HL-60 (cell line): ENCODE results near the gene RNASEH2A.
A peak's percentile ranks its signal among the peaks of the same experiment; 100 is the strongest.

Experiments
- DNase-seq, 2 experiments: peaks; one replicate each; pipeline ENCODE4 v3.0.0-alpha.2; 2010 to 2020; ENCODE audit warnings: low read depth in 1 of 2, low spot score in 1 of 2
- H3K27ac ChIP-seq: fragments of 250-450 bp; sonication (Bioruptor Pico); replicated peaks from 2 replicates; pipeline ENCODE4 v1.5.1; 2020; ENCODE audit warnings: mild to moderate bottlenecking, moderate library complexity
- H3K27me3 ChIP-seq: fragments of 250-450 bp; sonication (Bioruptor Pico); 2 replicates; pipeline ENCODE4 v1.5.1; 2021; ENCODE audit warnings: mild to moderate bottlenecking, moderate library complexity; ENCODE audit not compliant: insufficient read depth, poor library complexity, severe bottlenecking
- H3K4me3 ChIP-seq: replicated peaks from 2 replicates; pipeline ENCODE4 v1.5.1; 2011; ENCODE audit warnings: mild to moderate bottlenecking, control low read depth, low read length; ENCODE audit not compliant: insufficient read depth
- GABPA ChIP-seq: IDR thresholded peaks from 2 replicates; pipeline ENCODE4 v1.6.1; 2012; ENCODE audit warnings: low read depth
- POLR2AphosphoS5 ChIP-seq: IDR thresholded peaks from 2 replicates; pipeline ENCODE4 v1.6.1; 2012; ENCODE audit warnings: low read depth
- SPI1 ChIP-seq: IDR thresholded peaks from 2 replicates; pipeline ENCODE4 v1.6.1; 2012; ENCODE audit warnings: low read depth, mild to moderate bottlenecking, borderline replicate concordance
- TF ChIP-seq, protein P1 (sequence below): IDR thresholded peaks from one replicate; pipeline ENCODE4 v1.5.1; 2011; ENCODE audit warnings: low read length, control low read depth, inconsistent platforms; ENCODE audit not compliant: insufficient read depth
- TF ChIP-seq, protein P2 (sequence below): IDR thresholded peaks from 2 replicates; pipeline ENCODE4 v1.6.1; 2012; ENCODE audit warnings: low read depth; ENCODE audit not compliant: insufficient replicate concordance

Gene RNASEH2A

DNA sequence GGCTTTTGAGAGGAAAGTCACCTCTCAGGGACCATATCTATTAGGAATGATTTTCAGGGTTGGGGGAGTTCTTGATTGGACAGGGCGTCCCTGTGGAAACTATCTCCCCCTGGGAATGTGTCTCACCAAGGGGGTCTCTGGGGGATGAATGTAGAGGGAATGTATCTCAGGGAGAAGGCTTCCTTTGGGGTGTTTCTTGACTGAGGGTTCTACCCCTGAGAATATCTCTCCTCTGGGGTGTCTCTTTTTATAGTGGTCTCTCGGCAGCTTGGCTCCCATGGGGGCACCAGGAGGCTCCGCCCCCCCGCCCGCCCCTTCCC is 27.0 kb downstream of the RNASEH2A start:
- DNase-seq: no peak
- no peak for TF ChIP-seq SPI1
- no peak for TF ChIP-seq POLR2AphosphoS5
- no peak overlapping the region for H3K27ac ChIP-seq
- no peak overlapping the region for H3K4me3 ChIP-seq
- peaks cover 62% of the 10 kb centered on the region for H3K27me3 ChIP-seq

DNA sequence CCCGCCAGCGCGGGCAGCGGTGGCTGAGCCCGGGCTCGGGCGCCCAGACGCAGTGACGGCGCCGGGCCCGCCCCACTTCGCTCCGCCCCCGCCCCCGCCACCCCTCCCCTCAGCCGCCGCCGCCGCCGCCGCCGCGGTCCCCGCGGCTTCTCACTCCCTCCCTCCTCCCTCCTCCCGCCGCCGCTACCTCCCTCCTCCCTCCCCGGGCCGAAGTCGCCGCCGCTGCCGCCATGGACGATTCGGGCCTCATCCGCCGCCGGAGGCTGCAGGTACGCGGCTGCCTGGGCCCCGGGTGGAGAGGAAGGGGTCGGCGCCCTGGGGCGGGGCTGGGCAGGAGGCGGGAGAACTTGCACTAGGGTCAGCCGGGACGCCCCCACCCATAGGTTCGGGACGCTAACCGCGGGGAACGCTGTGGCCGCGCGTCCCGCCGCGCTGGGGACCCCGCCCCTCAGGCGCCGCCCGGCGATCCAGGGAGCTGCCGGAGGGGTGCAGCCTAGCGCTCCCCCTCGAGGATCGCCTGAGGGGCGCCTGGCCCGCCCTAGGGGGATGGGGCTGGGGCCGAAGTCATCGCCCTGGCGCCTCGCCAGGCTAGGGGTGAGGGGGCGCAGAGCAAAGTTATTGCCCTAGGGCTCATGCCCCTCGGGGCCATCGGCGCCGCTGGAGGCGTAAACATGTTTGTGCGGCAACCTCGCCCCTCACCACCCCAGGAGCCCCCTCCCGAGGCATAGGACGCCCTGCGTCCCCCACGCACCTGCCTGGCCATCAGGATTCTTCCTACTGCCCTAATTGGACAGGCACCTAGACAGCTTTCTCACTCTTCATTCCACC is 27.6 kb downstream of the RNASEH2A start:
- H3K27ac ChIP-seq: no peak overlapping the region
- DNase-seq: no peak

DNA sequence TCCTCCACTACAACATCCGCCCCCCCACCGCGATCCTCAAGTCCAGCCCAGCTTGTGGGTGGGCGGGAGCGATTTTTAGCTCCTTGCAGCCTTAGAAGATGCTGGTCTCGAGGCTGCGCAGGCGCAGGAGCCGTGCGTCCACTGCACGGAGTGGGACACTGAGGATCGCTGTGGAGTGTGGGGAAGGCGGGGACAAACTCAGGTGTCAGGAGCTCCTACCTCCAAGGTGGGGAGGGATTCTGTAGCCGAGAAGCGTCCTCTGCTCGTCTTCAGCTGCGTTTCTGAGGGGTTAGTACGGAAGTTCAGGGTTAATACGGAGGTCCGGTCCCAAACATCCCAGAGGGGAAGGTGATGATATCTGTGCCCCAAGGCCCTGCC is 28.2 kb downstream of the RNASEH2A start, which contains the start of gene RTBDN:
TSS of gene RTBDN (minus strand) at position 14 of the 378 bp plus-strand sequence. CDS start 4,600 bp downstream, outside the sequence.
- DNase-seq: no peak
- TF ChIP-seq SPI1 (no peak), GABPA (no peak)
- Histone ChIP-seq H3K27ac (no peak within 1 kb of the TSS), H3K4me3 (peak within 1 kb of the TSS; percentile 33), H3K27me3 (peaks cover 72% of the 10 kb centered on the region)

More for the DNA sequence above, 27.6 kb downstream of the RNASEH2A start:
- TF ChIP-seq POLR2AphosphoS5 (no peak), SPI1 (no peak), GABPA (no peak)
- TF ChIP-seq, protein P1, sequence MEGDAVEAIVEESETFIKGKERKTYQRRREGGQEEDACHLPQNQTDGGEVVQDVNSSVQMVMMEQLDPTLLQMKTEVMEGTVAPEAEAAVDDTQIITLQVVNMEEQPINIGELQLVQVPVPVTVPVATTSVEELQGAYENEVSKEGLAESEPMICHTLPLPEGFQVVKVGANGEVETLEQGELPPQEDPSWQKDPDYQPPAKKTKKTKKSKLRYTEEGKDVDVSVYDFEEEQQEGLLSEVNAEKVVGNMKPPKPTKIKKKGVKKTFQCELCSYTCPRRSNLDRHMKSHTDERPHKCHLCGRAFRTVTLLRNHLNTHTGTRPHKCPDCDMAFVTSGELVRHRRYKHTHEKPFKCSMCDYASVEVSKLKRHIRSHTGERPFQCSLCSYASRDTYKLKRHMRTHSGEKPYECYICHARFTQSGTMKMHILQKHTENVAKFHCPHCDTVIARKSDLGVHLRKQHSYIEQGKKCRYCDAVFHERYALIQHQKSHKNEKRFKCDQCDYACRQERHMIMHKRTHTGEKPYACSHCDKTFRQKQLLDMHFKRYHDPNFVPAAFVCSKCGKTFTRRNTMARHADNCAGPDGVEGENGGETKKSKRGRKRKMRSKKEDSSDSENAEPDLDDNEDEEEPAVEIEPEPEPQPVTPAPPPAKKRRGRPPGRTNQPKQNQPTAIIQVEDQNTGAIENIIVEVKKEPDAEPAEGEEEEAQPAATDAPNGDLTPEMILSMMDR: no peak
- TF ChIP-seq, protein P2, sequence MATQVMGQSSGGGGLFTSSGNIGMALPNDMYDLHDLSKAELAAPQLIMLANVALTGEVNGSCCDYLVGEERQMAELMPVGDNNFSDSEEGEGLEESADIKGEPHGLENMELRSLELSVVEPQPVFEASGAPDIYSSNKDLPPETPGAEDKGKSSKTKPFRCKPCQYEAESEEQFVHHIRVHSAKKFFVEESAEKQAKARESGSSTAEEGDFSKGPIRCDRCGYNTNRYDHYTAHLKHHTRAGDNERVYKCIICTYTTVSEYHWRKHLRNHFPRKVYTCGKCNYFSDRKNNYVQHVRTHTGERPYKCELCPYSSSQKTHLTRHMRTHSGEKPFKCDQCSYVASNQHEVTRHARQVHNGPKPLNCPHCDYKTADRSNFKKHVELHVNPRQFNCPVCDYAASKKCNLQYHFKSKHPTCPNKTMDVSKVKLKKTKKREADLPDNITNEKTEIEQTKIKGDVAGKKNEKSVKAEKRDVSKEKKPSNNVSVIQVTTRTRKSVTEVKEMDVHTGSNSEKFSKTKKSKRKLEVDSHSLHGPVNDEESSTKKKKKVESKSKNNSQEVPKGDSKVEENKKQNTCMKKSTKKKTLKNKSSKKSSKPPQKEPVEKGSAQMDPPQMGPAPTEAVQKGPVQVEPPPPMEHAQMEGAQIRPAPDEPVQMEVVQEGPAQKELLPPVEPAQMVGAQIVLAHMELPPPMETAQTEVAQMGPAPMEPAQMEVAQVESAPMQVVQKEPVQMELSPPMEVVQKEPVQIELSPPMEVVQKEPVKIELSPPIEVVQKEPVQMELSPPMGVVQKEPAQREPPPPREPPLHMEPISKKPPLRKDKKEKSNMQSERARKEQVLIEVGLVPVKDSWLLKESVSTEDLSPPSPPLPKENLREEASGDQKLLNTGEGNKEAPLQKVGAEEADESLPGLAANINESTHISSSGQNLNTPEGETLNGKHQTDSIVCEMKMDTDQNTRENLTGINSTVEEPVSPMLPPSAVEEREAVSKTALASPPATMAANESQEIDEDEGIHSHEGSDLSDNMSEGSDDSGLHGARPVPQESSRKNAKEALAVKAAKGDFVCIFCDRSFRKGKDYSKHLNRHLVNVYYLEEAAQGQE: no peak
- Histone ChIP-seq H3K4me3 (peak overlapping the region; percentile 33), H3K27me3 (peaks cover 68% of the 10 kb centered on the region)

DNA sequence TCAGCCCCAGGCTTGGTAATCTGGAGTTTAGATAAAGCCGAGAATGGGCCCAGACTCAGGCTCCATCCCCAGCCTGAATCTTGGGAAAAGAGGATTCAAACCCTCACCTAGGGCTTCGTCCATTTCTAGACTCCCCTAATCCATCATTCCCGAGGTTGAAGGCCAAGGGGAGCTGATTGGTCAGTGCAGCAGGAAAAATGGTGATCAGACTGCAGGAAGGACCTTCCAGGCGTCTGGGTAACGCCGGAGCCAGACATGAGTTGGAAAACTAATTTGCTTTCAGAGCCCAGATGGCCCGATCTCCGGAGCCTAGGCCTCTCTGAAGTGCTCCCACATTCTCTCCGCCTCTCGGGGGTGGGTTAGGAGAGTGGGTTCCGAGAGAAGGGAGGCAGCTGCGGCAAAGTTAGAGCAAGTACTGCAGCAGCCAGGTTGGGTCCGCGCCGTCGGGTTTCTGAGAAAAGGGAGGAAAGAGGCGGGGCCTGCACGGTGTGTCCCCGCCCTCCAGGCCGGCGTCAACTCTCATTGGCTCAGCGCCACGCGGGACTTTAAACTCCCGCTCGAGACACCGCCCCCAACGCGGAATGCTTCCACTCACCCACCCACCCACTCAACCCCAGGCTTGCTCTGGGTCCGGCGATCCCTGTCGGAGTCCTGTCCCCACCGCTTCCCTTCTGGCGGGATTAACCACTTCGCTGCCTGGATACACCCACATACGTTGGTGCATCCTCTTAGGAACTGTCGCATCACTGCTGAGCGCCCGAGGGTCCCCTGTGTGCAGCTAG is 28.8 kb downstream of the RNASEH2A start:
- Histone ChIP-seq H3K27me3 (peaks cover 75% of the 10 kb centered on the region), H3K27ac (no peak overlapping the region), H3K4me3 (no peak overlapping the region)
- no peak for DNase-seq
- TF ChIP-seq GABPA: no peak

DNA sequence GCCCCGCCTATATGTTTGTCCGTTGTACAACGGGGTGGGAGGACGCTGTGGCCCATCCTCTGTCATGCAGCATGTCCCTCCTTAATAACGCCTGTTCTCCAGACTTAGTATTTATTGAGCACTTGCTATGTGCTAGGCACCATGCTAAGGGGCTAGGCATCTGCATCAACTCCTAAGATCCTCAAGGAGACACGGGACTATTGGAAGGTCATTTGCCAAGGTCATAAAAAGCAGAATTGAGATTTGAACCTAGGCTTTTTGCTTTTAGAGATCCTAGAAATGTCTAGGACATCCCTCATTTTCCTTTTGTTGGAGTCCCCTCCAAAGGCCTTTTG is 30.1 kb downstream of the RNASEH2A start:
- H3K4me3 ChIP-seq: no peak overlapping the region
- TF ChIP-seq SPI1: no peak
- TF ChIP-seq GABPA: no peak
- no peak for TF ChIP-seq POLR2AphosphoS5
- TF ChIP-seq, protein P2: no peak
- TF ChIP-seq, protein P1: no peak

More for the DNA sequence above, 30.1 kb downstream of the RNASEH2A start:
- no peak for DNase-seq
- peaks cover 82% of the 10 kb centered on the region for H3K27me3 ChIP-seq
- H3K27ac ChIP-seq: no peak overlapping the region
